Neural cell (in vitro differentiated cells): Measurements from ENCODE around the gene PGAP6. TPM values are rescaled to one million over a fixed set of nuclear protein-coding genes. Genes with fewer than 3 reads are reported as not detected.
A peak's percentile ranks its signal among the peaks of the same experiment; 100 is the strongest.

Experiments used
- H2AFZ ChIP-seq: fragments of 200-600, 300-800 bp; sonication (generic), shearing (Covaris generic); 2 replicates; pipeline ENCODE4 v1.6.0; 2014; ENCODE audit warnings: low read depth, mild to moderate bottlenecking, antibody characterized with exemption, low read length, moderate library complexity
- H3F3A ChIP-seq: fragments of 200-600 bp; shearing (Covaris generic); 2 replicates; pipeline ENCODE4 v1.6.1; 2016; ENCODE audit warnings: mild to moderate bottlenecking, moderate library complexity, mixed read lengths, antibody characterized with exemption, low read length; ENCODE audit not compliant: insufficient read depth, poor library complexity, severe bottlenecking
- H3K27ac ChIP-seq: fragments of 200-600, 300-800 bp; sonication (generic), shearing (Covaris generic); 2 replicates; pipeline ENCODE4 v1.5.1; 2014; ENCODE audit warnings: mild to moderate bottlenecking, low read length, moderate library complexity
- H3K27me3 ChIP-seq: fragments of 300-800, 200-600 bp; sonication (generic), shearing (Covaris generic); 2 replicates; pipeline ENCODE4 v1.6.0; 2014; ENCODE audit warnings: mild to moderate bottlenecking, low read depth, low read length, moderate library complexity; ENCODE audit not compliant: insufficient read depth
- H3K36me3 ChIP-seq: fragments of 300-800, 200-600 bp; sonication (generic), shearing (Covaris generic); 2 replicates; pipeline ENCODE4 v1.5.1; 2014; ENCODE audit warnings: mild to moderate bottlenecking, antibody characterized with exemption, low read length, moderate library complexity; ENCODE audit not compliant: insufficient read depth
- H3K4me2 ChIP-seq: fragments of 300-800, 200-600 bp; sonication (generic), shearing (Covaris generic); 2 replicates; pipeline ENCODE4 v1.6.0; 2014; ENCODE audit warnings: mild to moderate bottlenecking, low read length
- H3K4me3 ChIP-seq: fragments of 300-800, 200-600 bp; sonication (generic), shearing (Covaris generic); 2 replicates; pipeline ENCODE4 v1.5.1; 2014; ENCODE audit warnings: mild to moderate bottlenecking, low read length, moderate library complexity
- H3K79me2 ChIP-seq: fragments of 200-600 bp; shearing (Covaris generic); replicated peaks from 2 replicates; pipeline ENCODE4 v1.6.0; 2014; ENCODE audit warnings: mild to moderate bottlenecking, low read length, moderate library complexity; ENCODE audit not compliant: insufficient read depth
- H3K9ac ChIP-seq: fragments of 300-800, 200-600 bp; sonication (generic), shearing (Covaris generic); 2 replicates; pipeline ENCODE4 v1.6.1; 2016; ENCODE audit warnings: mild to moderate bottlenecking, low read length, mixed read lengths
- H3K9me2 ChIP-seq: fragments of 200-600 bp; shearing (Covaris generic); 2 replicates; pipeline ENCODE4 v1.6.1; 2016; ENCODE audit warnings: mild to moderate bottlenecking, low read length, mixed read lengths; ENCODE audit not compliant: insufficient read depth
- H3K9me3 ChIP-seq: fragments of 200-600, 300-800 bp; sonication (generic), shearing (Covaris generic); 2 replicates; pipeline ENCODE4 v1.6.1; 2016; ENCODE audit warnings: mild to moderate bottlenecking, mixed run types, low read length, moderate library complexity, mixed read lengths
- H4K20me1 ChIP-seq: fragments of 200-600 bp; shearing (Covaris generic); 2 replicates; pipeline ENCODE4 v1.6.1; 2016; ENCODE audit warnings: mild to moderate bottlenecking, mixed run types; ENCODE audit not compliant: insufficient read depth
- EP300 ChIP-seq: fragments of 450-650 bp; conservative IDR thresholded peaks from 2 replicates; pipeline ENCODE4 v1.6.1; 2014; ENCODE audit warnings: antibody characterized with exemption, mild to moderate bottlenecking, moderate library complexity; ENCODE audit not compliant: poor library complexity, severe bottlenecking
- EZH2 ChIP-seq: fragments of 200-600, 300-800 bp; shearing (Covaris generic), sonication (generic); IDR thresholded peaks from 2 replicates; pipeline ENCODE4 v1.6.1; 2014; ENCODE audit warnings: antibody characterized with exemption, low read length, borderline replicate concordance, mild to moderate bottlenecking; ENCODE audit not compliant: insufficient read depth, poor library complexity, severe bottlenecking
- MXI1 ChIP-seq: fragments of 450-650 bp; conservative IDR thresholded peaks from 2 replicates; pipeline ENCODE4 v1.6.1; 2014; ENCODE audit warnings: antibody characterized with exemption, mild to moderate bottlenecking; ENCODE audit not compliant: poor library complexity, severe bottlenecking
- POLR2AphosphoS5 ChIP-seq: IDR thresholded peaks from 2 replicates; pipeline ENCODE4 v1.6.1; 2012
- RAD21 ChIP-seq: fragments of 450-650 bp; conservative IDR thresholded peaks from 2 replicates; pipeline ENCODE4 v1.6.1; 2014; ENCODE audit warnings: antibody characterized with exemption, mild to moderate bottlenecking, moderate library complexity
- REST ChIP-seq: IDR thresholded peaks from 2 replicates; pipeline ENCODE4 v1.6.1; 2012; ENCODE audit warnings: borderline replicate concordance
- SMC3 ChIP-seq: fragments of 450-650 bp; conservative IDR thresholded peaks from 2 replicates; pipeline ENCODE4 v1.6.1; 2014; ENCODE audit warnings: antibody characterized with exemption, mild to moderate bottlenecking, moderate library complexity; ENCODE audit not compliant: poor library complexity
- TAF1 ChIP-seq: IDR thresholded peaks from 2 replicates; pipeline ENCODE4 v1.6.1; 2012; ENCODE audit warnings: low read depth
- polyA plus RNA-seq: library from polyadenylated mRNA; depleted of rRNA; stranded (reverse); fragments of >200 nt; gene quantifications from 2 replicates; pipeline ENCODE4 v1.2.3, GENCODE V29; 2014
- TF ChIP-seq, protein P1 (sequence below): fragments of 450-650 bp; IDR thresholded peaks from 2 replicates; pipeline ENCODE4 v1.5.1; 2014; ENCODE audit warnings: antibody characterized with exemption, mild to moderate bottlenecking, moderate library complexity; ENCODE audit not compliant: poor library complexity, severe bottlenecking

The PGAP6 gene
- polyA plus RNA-seq, 1 donor from 2014 or later: 47.3 TPM

DNA sequence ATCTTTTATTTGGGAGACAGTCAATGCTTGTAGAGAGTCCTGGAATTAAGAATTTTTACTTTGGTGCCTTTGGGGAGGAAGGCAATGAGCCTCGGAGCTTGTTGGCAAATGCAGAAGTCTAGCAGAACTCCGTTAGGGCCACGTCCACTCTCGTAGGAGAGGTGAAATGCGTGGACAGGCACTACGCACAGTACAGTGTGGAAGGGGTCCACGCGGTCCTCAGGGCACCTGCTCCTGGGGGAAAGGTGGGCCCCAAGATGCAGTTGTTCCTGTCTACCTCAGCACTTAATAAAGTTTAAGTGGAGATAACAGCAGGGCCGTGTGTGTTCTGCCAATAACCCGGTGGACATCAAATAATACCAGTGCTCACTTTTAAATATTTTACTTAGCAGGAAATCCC lies 45.5 kb upstream of the PGAP6 start:
- H4K20me1 ChIP-seq: peaks cover 16% of the 10 kb centered on the region
- TF ChIP-seq, protein P1, sequence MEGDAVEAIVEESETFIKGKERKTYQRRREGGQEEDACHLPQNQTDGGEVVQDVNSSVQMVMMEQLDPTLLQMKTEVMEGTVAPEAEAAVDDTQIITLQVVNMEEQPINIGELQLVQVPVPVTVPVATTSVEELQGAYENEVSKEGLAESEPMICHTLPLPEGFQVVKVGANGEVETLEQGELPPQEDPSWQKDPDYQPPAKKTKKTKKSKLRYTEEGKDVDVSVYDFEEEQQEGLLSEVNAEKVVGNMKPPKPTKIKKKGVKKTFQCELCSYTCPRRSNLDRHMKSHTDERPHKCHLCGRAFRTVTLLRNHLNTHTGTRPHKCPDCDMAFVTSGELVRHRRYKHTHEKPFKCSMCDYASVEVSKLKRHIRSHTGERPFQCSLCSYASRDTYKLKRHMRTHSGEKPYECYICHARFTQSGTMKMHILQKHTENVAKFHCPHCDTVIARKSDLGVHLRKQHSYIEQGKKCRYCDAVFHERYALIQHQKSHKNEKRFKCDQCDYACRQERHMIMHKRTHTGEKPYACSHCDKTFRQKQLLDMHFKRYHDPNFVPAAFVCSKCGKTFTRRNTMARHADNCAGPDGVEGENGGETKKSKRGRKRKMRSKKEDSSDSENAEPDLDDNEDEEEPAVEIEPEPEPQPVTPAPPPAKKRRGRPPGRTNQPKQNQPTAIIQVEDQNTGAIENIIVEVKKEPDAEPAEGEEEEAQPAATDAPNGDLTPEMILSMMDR: no peak
- TF ChIP-seq MXI1 (no peak), SMC3 (no peak), POLR2AphosphoS5 (no peak), TAF1 (no peak), REST (no peak), EP300 (no peak)
- peak overlapping the region; percentile 100 for H3K4me3 ChIP-seq
- H2AFZ ChIP-seq: no peak overlapping the region
- no peaks in the 10 kb centered on the region for H3K36me3 ChIP-seq
- no peaks in the 10 kb centered on the region for H3K27me3 ChIP-seq
- no peaks in the 10 kb centered on the region for H3K9me2 ChIP-seq
- H3K27ac ChIP-seq: no peak overlapping the region
- H3F3A ChIP-seq: no peaks in the 10 kb centered on the region
- H3K79me2 ChIP-seq: peaks cover 59% of the 10 kb centered on the region
- H3K4me2 ChIP-seq: peak overlapping the region; percentile 84
- peak overlapping the region; percentile 90 for H3K9ac ChIP-seq
- no peaks in the 10 kb centered on the region for H3K9me3 ChIP-seq

DNA sequence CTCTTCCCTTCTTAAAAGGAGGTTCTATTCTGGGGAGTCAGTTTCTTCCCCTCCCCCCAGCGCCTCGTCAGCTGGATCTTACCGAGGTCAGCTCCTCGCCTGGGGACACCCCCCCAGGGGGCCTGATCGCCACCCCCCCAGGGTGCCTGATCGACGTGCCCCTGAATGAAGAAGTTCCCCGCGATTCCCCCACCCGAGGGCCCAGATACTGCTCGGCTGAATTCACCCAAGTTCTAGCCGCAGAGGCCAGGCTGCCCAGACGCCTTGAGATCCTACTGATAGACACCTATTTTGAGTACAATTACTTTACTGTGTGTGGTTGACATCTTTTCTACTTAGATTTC lies 45.1 kb upstream of the PGAP6 start:
- Histone ChIP-seq H2AFZ (no peak overlapping the region), H3K4me2 (peak overlapping the region; percentile 84), H3K9me2 (no peaks in the 10 kb centered on the region), H3K9me3 (no peaks in the 10 kb centered on the region), H3K27ac (no peak overlapping the region), H3F3A (no peaks in the 10 kb centered on the region), H4K20me1 (peaks cover 16% of the 10 kb centered on the region), H3K4me3 (peak overlapping the region; percentile 100), H3K36me3 (no peaks in the 10 kb centered on the region), H3K27me3 (no peaks in the 10 kb centered on the region), H3K79me2 (peaks cover 59% of the 10 kb centered on the region), H3K9ac (peak overlapping the region; percentile 90)
- no peak for TF ChIP-seq SMC3
- TF ChIP-seq EZH2: no peak
- no peak for TF ChIP-seq RAD21
- no peak for TF ChIP-seq MXI1
- no peak for TF ChIP-seq TAF1
- TF ChIP-seq EP300: no peak
- no peak for TF ChIP-seq POLR2AphosphoS5
- no peak for TF ChIP-seq REST
- TF ChIP-seq, protein P1: no peak
